ENCODE results near the gene CCDC184.

DNA sequence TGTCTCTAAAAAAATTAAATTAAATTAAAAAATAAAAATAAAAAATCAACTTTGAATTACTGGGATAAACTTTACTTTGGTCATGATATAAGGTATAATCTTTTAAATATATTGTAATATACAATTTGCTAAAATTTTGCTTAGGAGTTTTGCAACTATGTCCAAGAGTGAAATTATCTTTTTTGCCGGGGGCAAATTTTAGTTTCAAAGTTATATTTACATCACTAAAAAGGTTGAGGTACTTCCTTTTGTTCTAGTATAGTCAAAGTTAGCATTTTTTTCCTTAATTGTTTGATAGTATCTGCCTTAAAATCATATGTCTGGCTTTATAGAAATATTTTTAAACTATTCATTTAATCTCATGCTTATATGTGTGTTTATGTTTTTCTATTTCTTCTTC, 37.3 kb downstream of the CCDC184 start:
- TF ChIP-seq, protein P1, sequence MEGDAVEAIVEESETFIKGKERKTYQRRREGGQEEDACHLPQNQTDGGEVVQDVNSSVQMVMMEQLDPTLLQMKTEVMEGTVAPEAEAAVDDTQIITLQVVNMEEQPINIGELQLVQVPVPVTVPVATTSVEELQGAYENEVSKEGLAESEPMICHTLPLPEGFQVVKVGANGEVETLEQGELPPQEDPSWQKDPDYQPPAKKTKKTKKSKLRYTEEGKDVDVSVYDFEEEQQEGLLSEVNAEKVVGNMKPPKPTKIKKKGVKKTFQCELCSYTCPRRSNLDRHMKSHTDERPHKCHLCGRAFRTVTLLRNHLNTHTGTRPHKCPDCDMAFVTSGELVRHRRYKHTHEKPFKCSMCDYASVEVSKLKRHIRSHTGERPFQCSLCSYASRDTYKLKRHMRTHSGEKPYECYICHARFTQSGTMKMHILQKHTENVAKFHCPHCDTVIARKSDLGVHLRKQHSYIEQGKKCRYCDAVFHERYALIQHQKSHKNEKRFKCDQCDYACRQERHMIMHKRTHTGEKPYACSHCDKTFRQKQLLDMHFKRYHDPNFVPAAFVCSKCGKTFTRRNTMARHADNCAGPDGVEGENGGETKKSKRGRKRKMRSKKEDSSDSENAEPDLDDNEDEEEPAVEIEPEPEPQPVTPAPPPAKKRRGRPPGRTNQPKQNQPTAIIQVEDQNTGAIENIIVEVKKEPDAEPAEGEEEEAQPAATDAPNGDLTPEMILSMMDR (IDR thresholded peaks at IDR 0.05): no peak
- TF ChIP-seq POLR2A (IDR thresholded peaks at IDR 0.05): no peak
- TF ChIP-seq POLR2AphosphoS5 (IDR thresholded peaks at IDR 0.05): no peak
- TF ChIP-seq EP300 (IDR thresholded peaks at IDR 0.05): no peak

Data from upper lobe of left lung (tissue), 4 donors.